ENCODE measurements around the gene PACRG. TPM values are rescaled to one million over a fixed set of nuclear protein-coding genes. Genes with fewer than 3 reads are reported as not detected.

The PACRG gene
- total RNA-seq, 5 donors from 2014 or later (not counting 1 experiment from before 2014, with no cell fraction given), result 0.20 to 3.0 (median 1.2) TPM; not detected in 1

DNA sequence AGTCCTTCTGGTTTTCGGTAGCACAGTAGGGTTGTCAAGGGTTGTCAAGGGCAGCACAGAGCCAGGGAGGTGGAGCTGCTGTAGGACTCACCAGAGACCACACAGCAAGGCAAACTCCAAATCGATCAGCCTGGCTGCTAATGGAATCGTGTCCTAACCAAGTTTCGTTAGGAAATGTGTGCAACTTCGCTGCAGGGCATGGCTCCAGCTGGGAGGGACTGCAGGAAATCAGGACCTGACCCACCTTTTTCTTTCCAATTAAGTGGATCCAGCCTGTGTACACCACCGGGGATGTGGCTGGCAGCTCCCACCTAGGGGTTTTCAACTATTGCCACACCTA lies 435.1 kb downstream of the PACRG start:
- Mint-ChIP-seq H3K4me1 (no peaks in the 10 kb centered on the region), H3K27me3 (peaks cover 6 to 8% of the 10 kb centered on the region in 2 donors), H3K27ac (no peak overlapping the region), H3K9me3 (no peaks in the 10 kb centered on the region), H3K4me3 (no peak overlapping the region), H3K36me3 (no peaks in the 10 kb centered on the region)
- DNase-seq (no peak), ATAC-seq (replicated peaks in 1 of 4) (no peak)
- H3K27me3 ChIP-seq (replicated peaks in 1 of 2; ENCODE audit: control insufficient read depth in 2 of 2, extremely low read depth in 1 of 2, insufficient read depth in 2 of 2, low read length in 1 of 2), result peaks cover 0 to 8% of the 10 kb centered on the region in 2 experiments
- 80% methylated on average over 5 of the region's 6 CpGs for WGBS (ENCODE audit: insufficient coverage)
- no peaks in the 10 kb centered on the region for H3K36me3 ChIP-seq (ENCODE audit: control insufficient read depth in 2 of 2, extremely low read depth in 1 of 2, insufficient read depth in 1 of 2, low read length in 1 of 2)
- H3K4me3 ChIP-seq (ENCODE audit: control insufficient read depth in 1 of 2, extremely low read depth in 1 of 2, low read length in 1 of 2), result no peak overlapping the region
- CTCF ChIA-PET, result interaction anchor here in 1 of 2 donors (0.7 kb wide), 1 partner anchor 9 kb away, joined by 3 read pairs; no protein-coding TSS in a partner anchor
- H3K27ac ChIP-seq (ENCODE audit: low read length), result no peak overlapping the region
- POLR2A ChIA-PET, result no interaction called here
- H3K9me3 ChIP-seq, result no peaks in the 10 kb centered on the region
- no peaks in the 10 kb centered on the region for H3K4me1 ChIP-seq (ENCODE audit: control insufficient read depth in 1 of 2, extremely low read depth in 1 of 2, insufficient read depth in 2 of 2, low read length in 2 of 2)

DNA sequence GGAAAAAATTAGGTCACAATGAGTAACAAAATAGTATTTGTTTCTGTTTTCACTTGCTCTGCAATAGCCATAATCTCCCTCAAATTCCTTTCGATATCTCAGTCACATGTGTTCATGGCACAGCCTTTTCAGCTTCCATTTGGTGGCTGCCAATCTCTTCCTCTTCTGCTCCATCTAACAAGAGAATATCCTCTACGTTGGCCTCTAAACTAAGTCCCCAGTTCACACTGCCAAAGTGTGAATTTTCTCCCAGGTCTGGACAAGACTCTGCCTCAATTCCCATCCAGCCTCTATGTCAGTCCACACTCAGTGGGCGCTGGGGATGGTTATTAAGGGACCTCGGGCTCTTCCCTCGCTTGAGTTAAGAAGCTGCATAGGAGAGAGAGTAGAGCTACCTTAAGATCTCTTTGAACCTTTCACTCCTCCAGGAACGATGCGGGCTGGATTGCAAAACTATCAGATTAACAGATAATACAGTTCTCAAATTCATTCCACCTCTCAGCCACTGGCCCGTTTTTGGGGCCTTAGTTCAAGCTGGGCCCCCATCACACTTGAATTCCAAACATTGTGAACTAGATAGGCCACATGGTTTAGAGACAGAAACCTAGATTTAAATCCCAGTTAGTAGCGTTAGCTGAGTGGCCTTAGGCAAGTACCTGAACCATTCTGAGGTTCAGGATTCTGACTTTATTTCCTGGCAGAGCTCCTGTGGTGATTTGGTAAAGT lies 436.6 kb downstream of the PACRG start:
- no peaks in the 10 kb centered on the region for H3K36me3 Mint-ChIP-seq
- H3K27ac ChIP-seq (ENCODE audit: low read length), result no peak overlapping the region
- H3K27ac Mint-ChIP-seq, result no peak overlapping the region
- no peaks in the 10 kb centered on the region for H3K4me1 ChIP-seq (ENCODE audit: control insufficient read depth in 1 of 2, extremely low read depth in 1 of 2, insufficient read depth in 2 of 2, low read length in 2 of 2)
- H3K4me3 Mint-ChIP-seq, result no peak overlapping the region
- ChIA-PET POLR2A (no interaction called here), CTCF (no interaction called here)
- H3K9me3 ChIP-seq, result no peaks in the 10 kb centered on the region
- no peak overlapping the region for H3K4me3 ChIP-seq (ENCODE audit: control insufficient read depth in 1 of 2, extremely low read depth in 1 of 2, low read length in 1 of 2)
- no peaks in the 10 kb centered on the region for H3K9me3 Mint-ChIP-seq
- no peaks in the 10 kb centered on the region for H3K36me3 ChIP-seq (ENCODE audit: control insufficient read depth in 2 of 2, extremely low read depth in 1 of 2, insufficient read depth in 1 of 2, low read length in 1 of 2)
- DNase-seq (no peak), ATAC-seq (replicated peaks in 1 of 4) (no peak)
- no peaks in the 10 kb centered on the region for H3K4me1 Mint-ChIP-seq
- H3K27me3 Mint-ChIP-seq, result peaks cover 6 to 12% of the 10 kb centered on the region in 2 donors
- WGBS (ENCODE audit: insufficient coverage), result 68% methylated on average over 3 of the region's 9 CpGs
- H3K27me3 ChIP-seq (replicated peaks in 1 of 2; ENCODE audit: control insufficient read depth in 2 of 2, extremely low read depth in 1 of 2, insufficient read depth in 2 of 2, low read length in 1 of 2), result peaks cover 0 to 8% of the 10 kb centered on the region in 2 experiments

DNA sequence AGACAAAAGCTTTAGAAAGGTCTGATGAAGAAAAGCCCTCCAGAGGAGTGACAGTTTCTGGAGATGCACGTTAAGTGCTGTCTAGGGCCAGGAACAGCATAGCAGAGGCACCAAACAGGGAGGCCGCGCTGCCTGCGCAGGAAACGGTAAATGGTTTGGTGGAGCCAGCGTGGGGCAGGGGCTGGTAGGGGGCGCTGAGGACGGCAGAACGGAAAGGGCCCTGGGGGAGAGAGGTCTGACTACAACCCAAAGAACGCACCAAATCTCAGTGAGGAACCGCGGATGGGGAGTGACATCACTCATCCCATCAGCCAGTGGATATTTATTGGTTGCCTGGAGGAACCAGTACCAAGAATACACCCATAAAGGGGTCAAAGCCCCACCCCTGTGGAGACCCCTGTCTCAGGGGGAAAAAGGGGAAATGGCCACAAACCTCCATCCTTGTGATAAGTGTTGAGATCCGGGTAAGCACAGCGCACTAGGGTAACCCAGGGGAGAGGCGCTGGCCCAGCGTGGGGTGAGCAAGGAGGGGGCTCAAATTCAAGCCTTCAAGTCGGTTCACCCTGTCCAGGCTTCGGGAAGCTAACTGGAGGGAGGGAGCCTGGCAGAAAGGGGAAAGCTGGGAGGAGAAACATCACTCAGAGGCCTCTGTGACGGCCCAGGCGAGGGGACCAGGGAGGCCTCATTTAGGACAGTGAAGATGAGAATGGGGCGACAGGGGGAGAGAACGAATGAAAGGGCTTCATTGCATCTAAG lies 437.6 kb downstream of the PACRG start:
- no peak overlapping the region for H3K4me3 Mint-ChIP-seq
- no peaks in the 10 kb centered on the region for H3K9me3 Mint-ChIP-seq
- H3K36me3 ChIP-seq (ENCODE audit: control insufficient read depth in 2 of 2, extremely low read depth in 1 of 2, insufficient read depth in 1 of 2, low read length in 1 of 2), result no peaks in the 10 kb centered on the region
- no peaks in the 10 kb centered on the region for H3K4me1 Mint-ChIP-seq
- H3K4me3 ChIP-seq (ENCODE audit: control insufficient read depth in 1 of 2, extremely low read depth in 1 of 2, low read length in 1 of 2), result no peak overlapping the region
- H3K27ac Mint-ChIP-seq, result no peak overlapping the region
- 84% methylated on average over 13 of the region's 22 CpGs for WGBS (ENCODE audit: insufficient coverage)
- no peaks in the 10 kb centered on the region for H3K9me3 ChIP-seq
- POLR2A ChIA-PET, result no interaction called here
- H3K27me3 Mint-ChIP-seq, result peaks cover 3 to 10% of the 10 kb centered on the region in 2 donors
- ATAC-seq (replicated peaks in 1 of 4) (no peak), DNase-seq (no peak)
- H3K4me1 ChIP-seq (ENCODE audit: control insufficient read depth in 1 of 2, extremely low read depth in 1 of 2, insufficient read depth in 2 of 2, low read length in 2 of 2), result no peaks in the 10 kb centered on the region
- no peak overlapping the region for H3K27ac ChIP-seq (ENCODE audit: low read length)
- no peaks in the 10 kb centered on the region for H3K36me3 Mint-ChIP-seq
- CTCF ChIA-PET, result no interaction called here
- peaks cover 0 to 8% of the 10 kb centered on the region in 2 experiments for H3K27me3 ChIP-seq (replicated peaks in 1 of 2; ENCODE audit: control insufficient read depth in 2 of 2, extremely low read depth in 1 of 2, insufficient read depth in 2 of 2, low read length in 1 of 2)

- Mint-ChIP-seq H3K36me3 (no peaks in the 10 kb centered on the region), H3K27me3 (peaks cover 3 to 10% of the 10 kb centered on the region in 2 donors), H3K4me3 (no peak overlapping the region), H3K4me1 (no peaks in the 10 kb centered on the region), H3K27ac (no peak overlapping the region), H3K9me3 (no peaks in the 10 kb centered on the region)
- POLR2A ChIA-PET, result no interaction called here
- CTCF ChIA-PET, result no interaction called here
- 95% methylated on average over 3 of the region's 14 CpGs for WGBS (ENCODE audit: insufficient coverage)
- DNase-seq, result no peak
- peaks cover 0 to 8% of the 10 kb centered on the region in 2 experiments for H3K27me3 ChIP-seq (replicated peaks in 1 of 2; ENCODE audit: control insufficient read depth in 2 of 2, extremely low read depth in 1 of 2, insufficient read depth in 2 of 2, low read length in 1 of 2)
- no peak overlapping the region for H3K27ac ChIP-seq (ENCODE audit: low read length)
- ATAC-seq (replicated peaks in 1 of 4), result no peak
- H3K9me3 ChIP-seq, result no peaks in the 10 kb centered on the region
- H3K36me3 ChIP-seq (ENCODE audit: control insufficient read depth in 2 of 2, extremely low read depth in 1 of 2, insufficient read depth in 1 of 2, low read length in 1 of 2), result no peaks in the 10 kb centered on the region
- H3K4me1 ChIP-seq (ENCODE audit: control insufficient read depth in 1 of 2, extremely low read depth in 1 of 2, insufficient read depth in 2 of 2, low read length in 2 of 2), result no peaks in the 10 kb centered on the region
- H3K4me3 ChIP-seq (ENCODE audit: control insufficient read depth in 1 of 2, extremely low read depth in 1 of 2, low read length in 1 of 2), result no peak overlapping the region
Observed at GRCh38 chr6:163165922-163166321, 438.1 kb downstream of the PACRG start.

- no peak for DNase-seq
Observed at GRCh38 chr6:163166507-163166906, 438.7 kb downstream of the PACRG start.

GRCh38 chr6:163169521-163169920 lies 441.7 kb downstream of the PACRG start:
- Histone ChIP-seq H3K27me3 (replicated peaks in 1 of 2; ENCODE audit: control insufficient read depth in 2 of 2, extremely low read depth in 1 of 2, insufficient read depth in 2 of 2, low read length in 1 of 2) (no peaks in the 10 kb centered on the region), H3K9me3 (no peaks in the 10 kb centered on the region), H3K27ac (ENCODE audit: low read length) (no peak overlapping the region), H3K36me3 (ENCODE audit: control insufficient read depth in 2 of 2, extremely low read depth in 1 of 2, insufficient read depth in 1 of 2, low read length in 1 of 2) (no peaks in the 10 kb centered on the region), H3K4me3 (ENCODE audit: control insufficient read depth in 1 of 2, extremely low read depth in 1 of 2, low read length in 1 of 2) (no peak overlapping the region), H3K4me1 (ENCODE audit: control insufficient read depth in 1 of 2, extremely low read depth in 1 of 2, insufficient read depth in 2 of 2, low read length in 2 of 2) (no peaks in the 10 kb centered on the region)
- 92% methylated on average over 11 of the region's 11 CpGs for WGBS (ENCODE audit: insufficient coverage)
- no peak overlapping the region for H3K4me3 Mint-ChIP-seq
- no peaks in the 10 kb centered on the region for H3K4me1 Mint-ChIP-seq
- no peak for DNase-seq
- CTCF ChIA-PET, result no interaction called here
- ATAC-seq (replicated peaks in 1 of 4), result no peak
- no peaks in the 10 kb centered on the region for H3K9me3 Mint-ChIP-seq
- H3K27me3 Mint-ChIP-seq, result peaks cover 0 to 5% of the 10 kb centered on the region in 2 donors
- no peak overlapping the region for H3K27ac Mint-ChIP-seq
- POLR2A ChIA-PET, result no interaction called here
- no peaks in the 10 kb centered on the region for H3K36me3 Mint-ChIP-seq

More at GRCh38 chr6:163166507-163166906, 438.7 kb downstream of the PACRG start:
- Mint-ChIP-seq H3K27ac (no peak overlapping the region), H3K9me3 (no peaks in the 10 kb centered on the region), H3K4me3 (no peak overlapping the region), H3K36me3 (no peaks in the 10 kb centered on the region), H3K4me1 (no peaks in the 10 kb centered on the region), H3K27me3 (peaks cover 3 to 9% of the 10 kb centered on the region in 2 donors)
- no peaks in the 10 kb centered on the region for H3K9me3 ChIP-seq
- ChIA-PET POLR2A (no interaction called here), CTCF (no interaction called here)
- no peaks in the 10 kb centered on the region for H3K36me3 ChIP-seq (ENCODE audit: control insufficient read depth in 2 of 2, extremely low read depth in 1 of 2, insufficient read depth in 1 of 2, low read length in 1 of 2)
- H3K27me3 ChIP-seq (replicated peaks in 1 of 2; ENCODE audit: control insufficient read depth in 2 of 2, extremely low read depth in 1 of 2, insufficient read depth in 2 of 2, low read length in 1 of 2), result peaks cover 0 to 8% of the 10 kb centered on the region in 2 experiments
- no peak overlapping the region for H3K27ac ChIP-seq (ENCODE audit: low read length)
- no CpG with 5 or more reads among the region's 3 CpGs for WGBS (ENCODE audit: insufficient coverage)
- no peak overlapping the region for H3K4me3 ChIP-seq (ENCODE audit: control insufficient read depth in 1 of 2, extremely low read depth in 1 of 2, low read length in 1 of 2)
- no peak for ATAC-seq (replicated peaks in 1 of 4)
- H3K4me1 ChIP-seq (ENCODE audit: control insufficient read depth in 1 of 2, extremely low read depth in 1 of 2, insufficient read depth in 2 of 2, low read length in 2 of 2), result no peaks in the 10 kb centered on the region
